ENCODE data around the gene RGS6.

GRCh38 chr14:72576258-72576657 is 644.0 kb downstream of the RGS6 start:
- TF ChIP-seq SUZ12 (IDR thresholded peaks at IDR 0.05; ENCODE audit: extremely low read depth, insufficient read depth, insufficient read length) (no peak), YY1 (IDR thresholded peaks at IDR 0.05; ENCODE audit: insufficient read depth, insufficient read length) (no peak)
